Measurements from ENCODE around the gene NSL1.

- TF ChIP-seq ATF3 (IDR thresholded peaks at IDR 0.05), result no peak
- TF ChIP-seq, protein P1, sequence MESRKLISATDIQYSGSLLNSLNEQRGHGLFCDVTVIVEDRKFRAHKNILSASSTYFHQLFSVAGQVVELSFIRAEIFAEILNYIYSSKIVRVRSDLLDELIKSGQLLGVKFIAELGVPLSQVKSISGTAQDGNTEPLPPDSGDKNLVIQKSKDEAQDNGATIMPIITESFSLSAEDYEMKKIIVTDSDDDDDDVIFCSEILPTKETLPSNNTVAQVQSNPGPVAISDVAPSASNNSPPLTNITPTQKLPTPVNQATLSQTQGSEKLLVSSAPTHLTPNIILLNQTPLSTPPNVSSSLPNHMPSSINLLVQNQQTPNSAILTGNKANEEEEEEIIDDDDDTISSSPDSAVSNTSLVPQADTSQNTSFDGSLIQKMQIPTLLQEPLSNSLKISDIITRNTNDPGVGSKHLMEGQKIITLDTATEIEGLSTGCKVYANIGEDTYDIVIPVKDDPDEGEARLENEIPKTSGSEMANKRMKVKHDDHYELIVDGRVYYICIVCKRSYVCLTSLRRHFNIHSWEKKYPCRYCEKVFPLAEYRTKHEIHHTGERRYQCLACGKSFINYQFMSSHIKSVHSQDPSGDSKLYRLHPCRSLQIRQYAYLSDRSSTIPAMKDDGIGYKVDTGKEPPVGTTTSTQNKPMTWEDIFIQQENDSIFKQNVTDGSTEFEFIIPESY (IDR thresholded peaks at IDR 0.05; ENCODE audit: extremely low read depth, insufficient replicate concordance, low read length), result no peak
- no peak for TF ChIP-seq ZNF274 (IDR thresholded peaks at IDR 0.05; ENCODE audit: low read depth, low read length)
Measured at GRCh38 chr1:212684521-212685090, 107.0 kb downstream of the NSL1 start.
